ENCODE data around the gene GRM1.

The GRM1 gene

GRCh38 chr6:146028252-146028795 is 538 bp upstream of the GRM1 start:
- in situ Hi-C loops (cut with HindIII; ENCODE audit: low sequenced_read_pairs), result no loop called here
- no peak for TF ChIP-seq CTCF (IDR thresholded peaks at IDR 0.05; ENCODE audit: low read depth, low read length, missing control alignments)
- DNase-seq (ENCODE audit: low read depth), result peak; percentile 46
- peak overlapping the region; percentile 35 for H3K4me3 ChIP-seq (ENCODE audit: low read depth, low read length)

GRCh38 chr6:146029573-146030184 is 817 bp downstream of the GRM1 start:
- DNase-seq (ENCODE audit: low read depth), result no peak
- in situ Hi-C loops (cut with HindIII; ENCODE audit: low sequenced_read_pairs), result no loop called here
- no peak overlapping the region for H3K4me3 ChIP-seq (ENCODE audit: low read depth, low read length)
- no peak for TF ChIP-seq CTCF (IDR thresholded peaks at IDR 0.05; ENCODE audit: low read depth, low read length, missing control alignments)

- in situ Hi-C loops (cut with HindIII; ENCODE audit: low sequenced_read_pairs), result no loop called here
These were observed 3.5 kb downstream of the GRM1 start for GRCh38 chr6:146032387-146032786.

GRCh38 chr6:146040360-146040759 is 11.5 kb downstream of the GRM1 start:
- no peak for TF ChIP-seq CTCF (IDR thresholded peaks at IDR 0.05; ENCODE audit: low read depth, low read length, missing control alignments)
- DNase-seq (ENCODE audit: low read depth), result no peak
- in situ Hi-C loops (cut with HindIII; ENCODE audit: low sequenced_read_pairs), result no loop called here
- no peak overlapping the region for H3K4me3 ChIP-seq (ENCODE audit: low read depth, low read length)

More at GRCh38 chr6:146032387-146032786, 3.5 kb downstream of the GRM1 start:
- TF ChIP-seq CTCF (IDR thresholded peaks at IDR 0.05; ENCODE audit: low read depth, low read length, missing control alignments), result no peak
- no peak overlapping the region for H3K4me3 ChIP-seq (ENCODE audit: low read depth, low read length)
- no peak for DNase-seq (ENCODE audit: low read depth)

- in situ Hi-C loops (cut with HindIII; ENCODE audit: low sequenced_read_pairs), result no loop called here
- no peak overlapping the region for H3K4me3 ChIP-seq (ENCODE audit: low read depth, low read length)
- TF ChIP-seq CTCF (IDR thresholded peaks at IDR 0.05; ENCODE audit: low read depth, low read length, missing control alignments), result peak; percentile 62
- DNase-seq (ENCODE audit: low read depth), result peak; percentile 18
These were observed 12.4 kb downstream of the GRM1 start for GRCh38 chr6:146041282-146041681.

GRCh38 chr6:146047371-146047770 is 18.5 kb downstream of the GRM1 start:
- DNase-seq (ENCODE audit: low read depth), result no peak
- H3K4me3 ChIP-seq (ENCODE audit: low read depth, low read length), result no peak overlapping the region
- in situ Hi-C loops (cut with HindIII; ENCODE audit: low sequenced_read_pairs), result no loop called here
- no peak for TF ChIP-seq CTCF (IDR thresholded peaks at IDR 0.05; ENCODE audit: low read depth, low read length, missing control alignments)

Data from astrocyte of the cerebellum (primary cell).